ENCODE results near the gene HOXA2. TPM values are rescaled to one million over a fixed set of nuclear protein-coding genes. Genes with fewer than 3 reads are reported as not detected.

HOXA2 gene
- total and polyA plus RNA-seq, 2 of the 8 experiments (the other 6 are each of a cell fraction or from before 2014, with no cell fraction given): not detected

GRCh38 chr7:27091941-27092818 lies 10.3 kb downstream of the HOXA2 start (continued):
- TF ChIP-seq RBBP5 (IDR thresholded peaks at IDR 0.05; ENCODE audit: borderline replicate concordance, low read depth, low read length) (no peak), TAF1 (IDR thresholded peaks at IDR 0.05; ENCODE audit: low read depth, low read length) (no peak), POLR2A (IDR thresholded peaks at IDR 0.05; ENCODE audit: control extremely low read depth in 1 of 2, low read depth in 2 of 2, low read length in 2 of 2) (no peak), SIRT6 (IDR thresholded peaks at IDR 0.05; ENCODE audit: low read length) (no peak), MAX (IDR thresholded peaks at IDR 0.05) (no peak), JUND (IDR thresholded peaks at IDR 0.05; ENCODE audit: low read length) (no peak), POLR2AphosphoS5 (IDR thresholded peaks at IDR 0.05; ENCODE audit: low read depth, low read length) (no peak), HDAC6 (IDR thresholded peaks at IDR 0.05; ENCODE audit: low read depth, low read length) (no peak), SAP30 (IDR thresholded peaks at IDR 0.05; ENCODE audit: insufficient read depth, insufficient replicate concordance, low read length) (no peak), CREB1 (IDR thresholded peaks at IDR 0.05) (no peak), CHD7 (IDR thresholded peaks at IDR 0.05; ENCODE audit: insufficient replicate concordance, low read length) (no peak)
